T-cell (primary cell): ENCODE results near the gene MAP2. TPM values are rescaled to one million over a fixed set of nuclear protein-coding genes. Genes with fewer than 3 reads are reported as not detected.

Source experiments
- ATAC-seq, 4 experiments: fragments of 200-7000 bp in 3 of 4; fragments of 150-1000 bp in 1 of 4; cut with Tn5 transposase; replicated peaks in 1 of 4; 1 replicate in 3 of 4; 2 replicates in 1 of 4; pipeline ENCODE4 v1.10.0; 2021; ENCODE audit warnings: moderate library complexity in 3 of 4, mild to moderate bottlenecking in 2 of 4, moderate number of reproducible peaks in 1 of 4
- CTCF ChIA-PET, 2 donors: fragments of 300-600 bp; sonication (Branson Sonifier 250); formaldehyde crosslinking; loops; one replicate each; lab custom pipeline; 2022; ENCODE audit warnings: antibody characterized with exemption in 2 of 2; lab: Charles Lee
- POLR2A ChIA-PET, 2 donors: fragments of 300-600 bp; sonication (Branson Sonifier 250); formaldehyde crosslinking; loops; one replicate each; lab custom pipeline; 2022; ENCODE audit warnings: antibody characterized with exemption in 2 of 2; lab: Charles Lee
- DNase-seq, 35 experiments: peaks; one replicate each; pipeline versions ENCODE4 v3.0.0 to v3.0.0-alpha.2; 2013 to 2023
- H3K27ac ChIP-seq: one replicate; pipeline ENCODE4 v1.5.1; 2013; ENCODE audit warnings: low read length
- H3K27me3 ChIP-seq, 2 experiments: replicated peaks in 1 of 2; 1 replicate in 1 of 2; 2 replicates in 1 of 2; pipeline versions ENCODE4 v1.6.1 to v1.7.0; 2013; ENCODE audit warnings: low read length in 1 of 2, mixed read lengths in 1 of 2; ENCODE audit not compliant: control insufficient read depth in 2 of 2, insufficient read depth in 2 of 2; ENCODE audit errors: extremely low read depth in 1 of 2
- H3K36me3 ChIP-seq, 2 donors: 1 replicate in 1 of 2; 2 replicates in 1 of 2; pipeline versions ENCODE4 v1.6.1 to v1.7.0; 2013; ENCODE audit warnings: low read length in 1 of 2; ENCODE audit not compliant: control insufficient read depth in 2 of 2, insufficient read depth in 1 of 2; ENCODE audit errors: extremely low read depth in 1 of 2
- H3K4me1 ChIP-seq, 2 experiments: 1 replicate in 1 of 2; 2 replicates in 1 of 2; pipeline versions ENCODE4 v1.6.1 to v1.7.0; 2013; ENCODE audit warnings: low read length in 2 of 2, mixed read lengths in 1 of 2; ENCODE audit not compliant: insufficient read depth in 2 of 2, control insufficient read depth in 1 of 2; ENCODE audit errors: extremely low read depth in 1 of 2
- H3K4me3 ChIP-seq, 2 donors: 1 replicate in 1 of 2; 2 replicates in 1 of 2; pipeline versions ENCODE4 v1.5.1 to v1.7.0; 2013; ENCODE audit warnings: mild to moderate bottlenecking in 2 of 2, low read length in 1 of 2, moderate library complexity in 1 of 2; ENCODE audit not compliant: control insufficient read depth in 1 of 2; ENCODE audit errors: extremely low read depth in 1 of 2
- H3K9me3 ChIP-seq: 2 replicates; pipeline ENCODE4 v1.7.0; 2013
- H3K27ac Mint-ChIP-seq, 2 donors: one replicate each; pipeline ENCODE4 v1.8.0; 2020 to 2021; ENCODE audit warnings: mild to moderate bottlenecking in 2 of 2, mixed read lengths in 2 of 2
- H3K27me3 Mint-ChIP-seq, 2 donors: one replicate each; pipeline ENCODE4 v1.8.0; 2021 to 2022; ENCODE audit warnings: mixed read lengths in 2 of 2
- H3K36me3 Mint-ChIP-seq: one replicate; pipeline ENCODE4 v1.8.0; 2021; ENCODE audit warnings: mixed read lengths
- H3K4me1 Mint-ChIP-seq, 3 donors: one replicate each; pipeline ENCODE4 v1.8.0; 2020 to 2022; ENCODE audit warnings: mixed read lengths in 3 of 3, mild to moderate bottlenecking in 1 of 3
- H3K4me3 Mint-ChIP-seq, 3 donors: one replicate each; pipeline ENCODE4 v1.8.0; 2020 to 2022; ENCODE audit warnings: mild to moderate bottlenecking in 3 of 3, mixed read lengths in 3 of 3, moderate library complexity in 3 of 3
- H3K9me3 Mint-ChIP-seq, 3 donors: one replicate each; pipeline ENCODE4 v1.8.0; 2020 to 2022; ENCODE audit warnings: mixed read lengths in 3 of 3
- WGBS: methylation state at CpG from one replicate; pipeline ENCODE4 v1.1.5; 2013; ENCODE audit warnings: missing lambda C conversion rate; ENCODE audit not compliant: insufficient coverage; 5-methylcytosine and 5-hydroxymethylcytosine counted together
- total RNA-seq, 35 experiments: library from RNA in 6 of 35; stranded (reverse) in 6 of 35; fragments of 120-200 nt in 1 of 35; gene quantifications; one replicate each; pipeline versions ENCODE4 v1.2.1 to v1.2.4 and lab custom pipeline; 2013 to 2026

The MAP2 gene
- total RNA-seq, 5 donors from 2014 or later (not counting 1 experiment from before 2014, with no cell fraction given) = 0.35 to 0.86 (median 0.46) TPM

- Histone ChIP-seq H3K36me3 (no peaks in the 10 kb centered on the region), H3K4me1 (no peaks in the 10 kb centered on the region), H3K27me3 (no peaks in the 10 kb centered on the region), H3K4me3 (no peak overlapping the region), H3K9me3 (no peaks in the 10 kb centered on the region), H3K27ac (no peak overlapping the region)
- Mint-ChIP-seq H3K4me1 (no peaks in the 10 kb centered on the region), H3K27me3 (no peaks in the 10 kb centered on the region), H3K36me3 (no peaks in the 10 kb centered on the region), H3K4me3 (no peak overlapping the region), H3K27ac (no peak overlapping the region), H3K9me3 (no peaks in the 10 kb centered on the region)
- DNase-seq (no peak), ATAC-seq (no peak)
- POLR2A ChIA-PET = no interaction called here
- CTCF ChIA-PET = no interaction called here
- WGBS = no CpG with 5 or more reads among the region's 2 CpGs
Measured at GRCh38 chr2:209511637-209512036, 87.8 kb downstream of the MAP2 start.

- ATAC-seq (no peak), DNase-seq (no peak)
- no peak overlapping the region for H3K27ac ChIP-seq
- no peaks in the 10 kb centered on the region for H3K36me3 ChIP-seq
- Mint-ChIP-seq H3K4me1 (no peaks in the 10 kb centered on the region), H3K27ac (no peak overlapping the region), H3K9me3 (no peaks in the 10 kb centered on the region), H3K4me3 (no peak overlapping the region), H3K36me3 (no peaks in the 10 kb centered on the region), H3K27me3 (no peaks in the 10 kb centered on the region)
- ChIA-PET POLR2A (no interaction called here), CTCF (interaction anchor here in 1 of 2 donors (0.6 kb wide), 1 partner anchor 711 kb away, joined by 8 read pairs; no protein-coding TSS in a partner anchor)
- H3K4me1 ChIP-seq = no peaks in the 10 kb centered on the region
- WGBS = no CpG with 5 or more reads among the region's 2 CpGs
- no peaks in the 10 kb centered on the region for H3K9me3 ChIP-seq
- H3K4me3 ChIP-seq = no peak overlapping the region
- H3K27me3 ChIP-seq = no peaks in the 10 kb centered on the region
Measured at GRCh38 chr2:209512971-209513370, 89.1 kb downstream of the MAP2 start.

GRCh38 chr2:209517436-209517835, 93.6 kb downstream of the MAP2 start:
- H3K9me3 Mint-ChIP-seq = no peaks in the 10 kb centered on the region
- no peaks in the 10 kb centered on the region for H3K4me1 Mint-ChIP-seq
- no peaks in the 10 kb centered on the region for H3K4me1 ChIP-seq
- H3K27me3 ChIP-seq = no peaks in the 10 kb centered on the region
- H3K27ac Mint-ChIP-seq = no peak overlapping the region
- WGBS = 20% methylated on average over 1 of the region's 5 CpGs
- H3K27ac ChIP-seq = no peak overlapping the region
- no peak overlapping the region for H3K4me3 ChIP-seq
- H3K9me3 ChIP-seq = no peaks in the 10 kb centered on the region
- no peaks in the 10 kb centered on the region for H3K27me3 Mint-ChIP-seq
- no peak overlapping the region for H3K4me3 Mint-ChIP-seq
- DNase-seq = no peak
- H3K36me3 ChIP-seq = no peaks in the 10 kb centered on the region
- no peak for ATAC-seq
- POLR2A ChIA-PET = no interaction called here
- H3K36me3 Mint-ChIP-seq = no peaks in the 10 kb centered on the region
- CTCF ChIA-PET = no interaction called here

- no peak overlapping the region for H3K27ac Mint-ChIP-seq
Measured at GRCh38 chr2:209519271-209519670, 95.4 kb downstream of the MAP2 start.

GRCh38 chr2:209519906-209520305, 96.1 kb downstream of the MAP2 start:
- Histone ChIP-seq H3K27me3 (no peaks in the 10 kb centered on the region), H3K4me3 (no peak overlapping the region), H3K4me1 (no peaks in the 10 kb centered on the region), H3K27ac (no peak overlapping the region), H3K36me3 (no peaks in the 10 kb centered on the region), H3K9me3 (no peaks in the 10 kb centered on the region)
- no peaks in the 10 kb centered on the region for H3K9me3 Mint-ChIP-seq
- POLR2A ChIA-PET = no interaction called here
- CTCF ChIA-PET = no interaction called here
- no peaks in the 10 kb centered on the region for H3K36me3 Mint-ChIP-seq
- H3K27me3 Mint-ChIP-seq = no peaks in the 10 kb centered on the region
- ATAC-seq (no peak), DNase-seq (no peak)
- H3K4me3 Mint-ChIP-seq = no peak overlapping the region
- H3K27ac Mint-ChIP-seq = no peak overlapping the region
- H3K4me1 Mint-ChIP-seq = no peaks in the 10 kb centered on the region

More at GRCh38 chr2:209519271-209519670, 95.4 kb downstream of the MAP2 start:
- Mint-ChIP-seq H3K36me3 (no peaks in the 10 kb centered on the region), H3K27me3 (no peaks in the 10 kb centered on the region), H3K9me3 (no peaks in the 10 kb centered on the region), H3K4me3 (no peak overlapping the region), H3K4me1 (no peaks in the 10 kb centered on the region)
- POLR2A ChIA-PET = no interaction called here
- CTCF ChIA-PET = no interaction called here
- H3K36me3 ChIP-seq = no peaks in the 10 kb centered on the region
- ATAC-seq (no peak), DNase-seq (no peak)
- no peaks in the 10 kb centered on the region for H3K4me1 ChIP-seq
- H3K9me3 ChIP-seq = no peaks in the 10 kb centered on the region
- no peak overlapping the region for H3K4me3 ChIP-seq
- H3K27me3 ChIP-seq = no peaks in the 10 kb centered on the region
- H3K27ac ChIP-seq = no peak overlapping the region

GRCh38 chr2:209523041-209523740, 99.3 kb downstream of the MAP2 start:
- CTCF ChIA-PET = interaction anchor here in 1 of 2 donors (0.7 kb wide), 1 partner anchor 231 kb away, joined by 3 read pairs; no protein-coding TSS in a partner anchor
- ATAC-seq (no peak), DNase-seq (no peak)
- Mint-ChIP-seq H3K27me3 (no peaks in the 10 kb centered on the region), H3K4me3 (no peak overlapping the region), H3K27ac (no peak overlapping the region), H3K9me3 (no peaks in the 10 kb centered on the region), H3K4me1 (peaks cover 12 to 26% (median 15%) of the 10 kb centered on the region in 3 donors), H3K36me3 (no peaks in the 10 kb centered on the region)
- Histone ChIP-seq H3K4me3 (no peak overlapping the region), H3K9me3 (no peaks in the 10 kb centered on the region), H3K27ac (no peak overlapping the region), H3K36me3 (no peaks in the 10 kb centered on the region), H3K27me3 (no peaks in the 10 kb centered on the region), H3K4me1 (peaks cover 0 to 7% of the 10 kb centered on the region in 2 experiments)
- 75% methylated on average over 2 of the region's 8 CpGs for WGBS
- POLR2A ChIA-PET = no interaction called here
